GM23248 (cell line): ENCODE results near the gene ETV6.
"Not testable (repeated sequence)": the region's sequence is repeated elsewhere in the genome, so short reads cannot be mapped to it uniquely, and the experiment has no call there.

ENCODE experiments used
- EZH2 ChIP-seq: fragments of 200-600 bp; sonication (generic); IDR thresholded peaks from 2 replicates; pipeline ENCODE4 v1.6.1; 2018; ENCODE audit warnings: antibody characterized with exemption, mild to moderate bottlenecking; ENCODE audit not compliant: insufficient read depth, poor library complexity, severe bottlenecking
- EZH2phosphoT487 ChIP-seq: fragments of 200-600 bp; sonication (generic); IDR thresholded peaks from 2 replicates; pipeline ENCODE4 v1.6.1; 2018; ENCODE audit warnings: antibody characterized with exemption, moderate library complexity, mild to moderate bottlenecking, low read depth; ENCODE audit not compliant: insufficient read depth

DNA sequence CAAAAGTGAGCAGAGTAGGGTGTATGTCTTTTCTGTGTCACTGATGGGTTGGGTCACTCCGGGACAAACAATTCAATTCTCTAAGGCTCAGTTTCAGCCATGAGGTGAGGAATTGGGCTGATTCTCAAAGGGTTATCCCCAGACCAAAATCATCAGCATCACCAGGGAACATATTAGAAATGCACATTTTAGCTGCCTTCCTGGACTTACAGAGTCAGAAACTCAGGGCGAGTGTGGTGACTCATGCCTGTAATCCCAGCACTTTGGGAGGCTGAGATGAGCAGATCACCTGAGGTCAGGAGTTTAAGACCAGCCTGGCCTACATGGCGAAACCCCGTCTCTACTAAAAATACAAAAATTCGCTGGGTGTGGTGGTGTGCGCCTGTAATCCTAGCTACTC lies 21.8 kb upstream of the ETV6 start:
- not testable (repeated sequence) for TF ChIP-seq EZH2, EZH2phosphoT487
